Measurements from ENCODE around the gene HSD17B1.
"Not testable (repeated sequence)": the region's sequence is repeated elsewhere in the genome, so short reads cannot be mapped to it uniquely, and the experiment has no call there.

Gene HSD17B1, protein sequence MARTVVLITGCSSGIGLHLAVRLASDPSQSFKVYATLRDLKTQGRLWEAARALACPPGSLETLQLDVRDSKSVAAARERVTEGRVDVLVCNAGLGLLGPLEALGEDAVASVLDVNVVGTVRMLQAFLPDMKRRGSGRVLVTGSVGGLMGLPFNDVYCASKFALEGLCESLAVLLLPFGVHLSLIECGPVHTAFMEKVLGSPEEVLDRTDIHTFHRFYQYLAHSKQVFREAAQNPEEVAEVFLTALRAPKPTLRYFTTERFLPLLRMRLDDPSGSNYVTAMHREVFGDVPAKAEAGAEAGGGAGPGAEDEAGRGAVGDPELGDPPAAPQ

DNA sequence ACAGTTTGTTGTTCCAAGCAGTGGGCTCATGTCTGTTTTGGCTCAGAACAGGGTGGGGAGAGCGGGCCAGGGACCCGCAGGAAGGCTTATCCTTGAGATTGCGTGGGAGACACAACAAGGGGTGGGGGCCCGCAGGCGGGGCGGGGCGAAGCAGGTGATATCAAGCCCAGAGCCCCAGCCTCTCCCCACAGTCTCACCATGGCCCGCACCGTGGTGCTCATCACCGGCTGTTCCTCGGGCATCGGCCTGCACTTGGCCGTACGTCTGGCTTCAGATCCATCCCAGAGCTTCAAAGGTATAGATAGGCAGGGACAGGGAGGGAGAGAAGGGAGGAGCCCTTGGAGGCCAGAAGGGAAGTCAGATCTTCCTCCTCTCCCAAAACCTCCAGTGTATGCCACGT, at the start of gene HSD17B1:
Gene HSD17B1 (plus strand): TSS at position 188 of the 400 bp plus-strand sequence. CDS start 11 bp downstream, at position 199.
- DNase-seq, result not testable (repeated sequence)

DNA sequence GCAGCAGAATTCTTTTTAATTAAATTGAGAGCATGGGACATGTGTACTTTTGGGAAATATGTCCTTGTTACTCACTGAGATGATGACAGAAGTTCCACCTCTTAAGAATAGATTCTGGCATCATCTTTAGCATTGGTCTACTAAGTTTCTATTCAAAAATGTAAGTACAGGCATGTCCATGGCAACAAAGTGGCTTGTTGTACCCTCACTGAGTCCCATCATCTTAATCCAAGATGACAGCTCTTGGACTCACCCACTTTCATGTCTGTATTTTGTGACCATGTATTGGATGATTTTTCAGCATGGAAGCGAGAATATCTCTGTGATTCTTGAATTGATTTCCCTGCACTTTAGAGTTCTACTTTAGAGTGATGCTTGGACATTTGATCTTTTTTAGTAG, 49.8 kb upstream of the HSD17B1 start:
- DNase-seq, result no peak

DNA sequence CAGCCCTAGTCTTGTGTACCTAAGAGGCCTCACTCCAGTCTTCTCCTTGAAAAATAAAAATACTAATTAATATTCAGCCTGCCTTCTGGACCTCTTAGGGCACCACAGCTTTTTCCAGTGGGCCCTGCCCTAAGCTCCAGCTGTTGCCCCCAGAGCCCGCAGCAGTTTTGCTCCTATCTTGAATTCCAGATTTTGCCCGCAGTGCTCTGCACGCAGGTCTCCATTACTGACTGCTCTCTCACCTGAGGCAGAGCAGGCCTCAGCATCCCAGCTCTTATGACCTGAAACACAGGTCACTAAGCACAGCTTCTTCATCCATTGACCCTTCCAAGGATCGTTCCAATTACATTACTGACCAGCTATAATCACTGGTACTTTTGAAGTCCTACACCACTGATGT, 45.1 kb upstream of the HSD17B1 start:
- no peak for DNase-seq

DNA sequence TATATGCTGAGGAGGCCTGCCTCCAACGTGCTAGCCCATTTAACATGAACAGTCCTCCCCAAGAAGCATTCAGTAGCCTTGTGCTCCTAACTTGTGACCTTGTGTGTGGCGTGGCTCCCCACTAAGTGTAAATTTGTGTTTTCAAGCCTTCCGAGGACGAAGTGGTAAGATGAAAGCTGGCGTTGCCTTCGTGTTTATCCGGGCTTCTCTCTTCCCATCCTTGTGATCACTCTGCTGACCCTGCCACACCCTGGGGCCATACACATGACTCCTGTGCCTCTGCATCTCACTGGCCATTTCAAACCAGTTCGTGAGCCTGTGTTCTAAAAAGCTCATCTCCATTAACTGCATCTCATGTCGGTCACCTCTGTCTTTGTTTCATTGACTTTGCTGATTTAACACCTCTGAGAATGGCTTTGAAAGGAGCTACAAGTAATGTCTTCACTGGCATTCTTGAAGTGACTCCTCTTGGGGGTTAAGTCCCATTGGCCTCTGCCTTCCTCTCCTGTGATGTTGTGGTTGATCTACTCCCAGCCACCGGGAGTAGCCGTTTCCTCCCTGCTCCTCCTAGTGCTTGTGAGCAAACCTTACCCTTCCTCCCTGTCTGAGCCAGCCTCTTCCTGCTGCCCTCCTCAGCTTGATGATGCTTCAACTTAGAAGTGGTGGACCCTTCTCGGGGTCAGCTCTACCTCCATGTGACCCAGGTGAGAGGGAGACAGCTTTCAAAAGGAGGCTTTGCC, 44.1 kb upstream of the HSD17B1 start:
- no peak for DNase-seq

DNA sequence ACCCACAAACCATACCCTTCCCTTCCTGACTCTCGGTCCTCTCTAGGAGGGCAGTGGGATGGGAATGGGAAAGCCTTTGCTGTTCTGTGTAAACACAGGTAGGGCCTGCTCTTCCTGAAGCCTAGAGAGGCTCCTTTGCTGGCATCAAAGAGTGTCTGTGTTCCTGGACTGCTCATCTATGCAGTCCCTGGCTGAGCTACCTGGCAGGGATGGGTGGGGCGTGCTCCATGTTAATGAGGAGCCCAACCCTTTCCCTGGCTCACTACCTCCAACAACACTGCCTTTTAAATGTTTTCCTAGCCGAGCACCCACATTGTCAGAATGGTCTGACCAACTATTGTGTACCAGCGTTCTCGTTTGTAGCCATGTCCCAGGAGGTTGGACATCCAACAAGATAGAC, 43.3 kb upstream of the HSD17B1 start:
- no peak for DNase-seq

DNA sequence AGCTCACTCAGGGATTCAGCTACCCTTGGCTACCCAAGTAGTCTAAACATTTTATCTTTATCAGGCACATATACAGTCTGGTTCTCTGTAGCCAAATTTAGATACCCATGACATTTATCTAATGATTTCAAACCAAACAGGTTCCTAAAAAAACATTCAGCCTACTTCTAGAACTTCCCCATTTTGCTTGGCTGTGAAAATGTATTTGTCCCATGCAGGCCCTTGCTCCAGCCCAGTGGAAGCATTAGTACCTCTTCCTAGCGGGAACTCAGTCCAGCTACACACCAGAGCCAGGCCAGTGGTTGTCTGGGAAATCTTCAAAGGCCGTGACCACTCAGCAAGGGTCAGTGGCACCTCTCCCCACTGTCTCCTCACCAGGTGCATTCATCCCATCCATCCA, 42.9 kb upstream of the HSD17B1 start:
- DNase-seq, result no peak

DNA sequence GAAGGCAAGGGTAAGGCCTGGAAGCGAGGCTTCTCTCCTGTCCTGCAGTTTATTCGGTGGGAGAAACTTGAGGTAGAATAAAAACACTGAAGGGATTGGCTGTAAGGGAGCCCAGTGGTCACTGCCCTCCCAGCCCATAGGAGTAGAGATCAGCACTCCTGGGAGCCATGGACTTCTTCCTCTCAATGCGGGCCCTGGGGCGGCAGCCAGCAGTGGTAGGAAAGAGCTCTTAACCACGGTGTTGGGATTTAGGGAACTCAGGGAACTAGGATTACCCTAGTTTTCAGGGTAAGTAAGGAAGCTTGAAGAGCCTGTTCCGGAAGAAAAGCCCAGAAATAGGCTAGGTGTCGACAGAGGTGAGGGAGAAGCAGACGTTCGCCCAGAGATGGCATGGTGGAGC, 40.5 kb upstream of the HSD17B1 start:
- no peak for DNase-seq

DNA sequence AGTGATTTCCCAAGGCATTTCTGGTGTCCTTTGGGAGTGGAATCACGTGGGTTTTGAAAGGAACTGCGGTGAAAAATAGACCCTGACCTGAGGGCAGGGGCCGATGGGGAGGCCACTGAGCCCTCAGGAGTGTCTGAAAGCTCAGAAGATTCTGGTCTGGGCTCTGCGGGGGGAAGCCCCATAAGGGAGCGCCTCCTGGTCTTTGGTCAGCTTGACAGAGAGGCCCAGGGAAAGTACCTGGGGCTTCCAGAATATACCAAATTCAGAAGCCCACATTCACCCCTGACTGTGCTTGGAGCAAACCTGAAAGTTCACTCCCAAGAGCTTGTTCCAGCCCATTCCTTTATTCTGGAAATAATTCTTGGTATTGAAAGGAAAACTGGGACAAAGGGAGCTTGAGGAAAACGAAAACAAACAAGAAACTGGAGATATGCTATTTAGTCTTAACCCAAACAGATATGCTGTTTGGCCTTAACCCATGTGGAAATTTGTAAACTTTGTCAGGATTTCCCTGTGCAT, 39.9 kb upstream of the HSD17B1 start:
- no peak for DNase-seq

DNA sequence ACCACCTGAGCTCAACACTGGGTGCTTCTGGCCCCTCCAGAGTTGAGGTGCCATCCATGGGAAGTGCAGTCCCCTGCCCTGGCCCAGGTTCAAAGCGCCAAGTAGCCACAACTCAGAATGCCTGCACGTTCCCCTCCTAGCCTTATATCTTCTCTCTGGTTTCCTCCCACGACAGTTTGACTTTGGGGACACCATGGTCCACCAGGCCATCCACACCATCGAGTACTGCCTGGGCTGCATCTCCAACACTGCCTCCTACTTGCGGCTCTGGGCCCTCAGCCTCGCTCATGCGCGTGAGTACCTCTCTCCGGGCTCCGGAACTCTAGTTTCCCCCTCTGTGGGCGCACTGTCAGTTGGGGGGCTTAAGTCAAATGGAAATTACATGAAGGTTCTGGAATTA, 39.0 kb upstream of the HSD17B1 start:
- no peak for DNase-seq

DNA sequence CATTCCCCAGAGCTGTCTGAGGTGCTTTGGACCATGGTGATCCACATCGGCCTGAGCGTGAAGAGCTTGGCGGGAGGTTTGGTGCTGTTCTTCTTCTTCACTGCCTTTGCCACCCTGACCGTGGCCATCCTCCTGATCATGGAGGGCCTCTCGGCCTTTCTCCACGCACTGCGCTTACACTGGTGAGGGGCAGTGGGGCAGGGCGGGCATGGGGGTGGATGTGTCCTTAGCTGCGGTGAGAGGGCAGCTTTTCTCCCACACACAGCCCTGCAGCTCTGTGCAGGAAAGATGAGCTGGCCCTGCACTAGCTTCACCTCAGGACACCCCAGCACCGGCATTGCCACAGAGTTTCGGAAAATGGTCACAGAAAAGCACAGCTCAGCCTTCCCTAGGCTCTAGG, 38.4 kb upstream of the HSD17B1 start:
- no peak for DNase-seq

DNA sequence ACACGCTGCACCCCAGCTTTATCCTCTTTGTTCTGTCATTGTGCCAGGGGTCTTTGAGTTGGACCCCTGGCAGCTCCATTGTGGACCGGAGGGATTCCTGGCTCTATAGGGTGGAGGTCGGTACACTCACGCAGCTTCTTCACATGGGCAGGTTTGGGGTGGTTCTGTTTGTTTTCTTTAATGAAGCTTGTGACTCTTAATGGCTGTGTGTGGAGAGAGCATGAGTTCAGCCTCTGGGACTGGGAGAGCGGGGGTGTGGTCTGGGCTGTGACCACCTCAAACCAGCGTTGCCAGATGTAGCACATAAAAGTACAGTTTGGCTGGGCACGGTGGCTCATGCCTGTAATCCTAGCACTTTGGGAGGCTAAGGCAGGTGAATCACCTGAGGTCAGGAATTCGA, 37.9 kb upstream of the HSD17B1 start:
- no peak for DNase-seq

DNA sequence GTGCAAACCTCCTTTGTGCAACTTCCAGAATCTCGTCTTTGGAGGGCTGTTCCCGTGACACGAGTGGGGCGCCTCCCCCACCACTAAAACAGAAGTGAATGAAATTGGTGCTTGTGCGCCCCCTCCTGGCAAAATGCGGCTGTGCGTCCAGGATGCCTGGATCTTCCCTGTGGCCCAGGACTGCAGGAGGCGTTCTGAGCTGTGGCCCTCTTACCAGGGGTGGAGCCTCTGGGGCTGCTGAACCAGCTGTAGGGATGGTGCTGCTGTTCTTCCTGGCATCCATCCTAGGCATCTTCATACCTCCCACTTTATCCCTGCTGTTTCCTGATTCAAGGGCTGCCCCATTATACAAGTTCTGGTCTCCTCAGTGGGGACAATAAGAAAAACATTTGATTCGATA, 35.2 kb upstream of the HSD17B1 start:
- peak; percentile 94 for DNase-seq

DNA sequence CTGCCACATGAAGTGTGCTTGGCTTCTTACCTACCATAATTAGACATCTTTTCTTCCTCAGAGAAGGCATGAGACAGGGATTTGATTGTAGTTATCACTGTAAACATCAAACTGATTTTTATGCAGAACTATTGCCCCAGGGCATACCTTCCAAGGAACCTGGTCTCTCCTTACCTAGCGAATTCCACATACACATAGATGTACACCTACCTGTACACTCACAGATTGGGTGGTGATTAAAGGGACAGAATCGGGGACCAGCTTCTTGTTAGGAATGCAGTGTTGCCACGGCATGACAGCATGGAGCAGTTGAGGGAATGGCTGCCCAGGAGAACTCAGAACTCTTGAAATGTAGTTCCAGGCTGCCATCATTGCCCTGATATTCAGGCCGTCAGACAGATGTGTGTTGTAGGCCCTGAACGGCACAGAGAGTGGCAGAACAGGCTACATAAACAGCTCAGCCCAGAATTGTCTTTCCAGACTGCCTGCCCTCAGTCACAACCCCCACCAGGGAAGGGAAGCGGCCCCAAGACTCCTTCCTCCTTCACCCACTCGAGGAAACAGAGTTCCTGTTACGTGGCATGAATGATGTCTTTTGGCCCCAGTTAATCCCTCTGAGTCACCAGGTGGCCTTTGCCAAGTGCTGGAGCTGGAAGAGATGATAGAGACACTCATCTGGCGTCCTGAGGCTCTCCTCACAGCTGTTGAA, 34.5 kb upstream of the HSD17B1 start:
- DNase-seq, result no peak

DNA sequence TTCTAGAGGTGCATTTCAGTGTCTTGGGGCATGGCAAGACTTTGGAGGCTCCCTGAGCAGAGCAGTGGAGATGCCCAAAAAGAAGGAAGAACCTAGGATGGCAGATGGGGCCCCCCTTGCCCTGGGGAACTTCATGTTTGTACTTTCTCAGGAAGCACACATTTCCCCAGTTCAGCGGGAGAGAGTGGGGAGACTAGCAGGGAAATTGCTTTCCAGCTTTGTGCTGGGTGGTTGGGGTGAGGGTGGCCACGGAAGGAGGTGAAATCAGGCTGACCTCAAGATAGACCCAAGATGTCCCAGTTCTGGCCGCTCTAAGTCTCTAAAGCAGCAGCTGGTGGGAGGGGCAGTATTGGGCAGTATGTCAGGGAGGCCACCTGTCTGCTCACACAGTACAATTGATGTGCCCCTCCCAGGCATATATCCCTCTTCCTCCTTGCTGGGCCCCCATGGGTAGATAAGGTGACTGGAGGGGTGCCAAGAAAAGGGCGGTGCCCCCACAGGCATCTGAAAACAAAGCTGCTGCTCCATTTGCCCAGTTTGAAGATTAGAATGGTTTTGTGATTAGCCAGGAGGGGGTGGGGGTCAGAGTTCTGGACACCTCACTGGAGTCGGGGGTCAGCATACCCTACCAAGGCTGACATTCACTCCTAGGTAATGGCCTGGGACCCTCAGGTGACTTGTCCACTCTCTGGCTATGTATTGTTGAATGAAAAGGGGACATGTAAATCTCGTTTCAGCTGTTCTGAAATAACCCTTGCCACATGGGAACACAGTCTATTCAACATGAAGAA, 33.8 kb upstream of the HSD17B1 start:
- DNase-seq, result no peak

DNA sequence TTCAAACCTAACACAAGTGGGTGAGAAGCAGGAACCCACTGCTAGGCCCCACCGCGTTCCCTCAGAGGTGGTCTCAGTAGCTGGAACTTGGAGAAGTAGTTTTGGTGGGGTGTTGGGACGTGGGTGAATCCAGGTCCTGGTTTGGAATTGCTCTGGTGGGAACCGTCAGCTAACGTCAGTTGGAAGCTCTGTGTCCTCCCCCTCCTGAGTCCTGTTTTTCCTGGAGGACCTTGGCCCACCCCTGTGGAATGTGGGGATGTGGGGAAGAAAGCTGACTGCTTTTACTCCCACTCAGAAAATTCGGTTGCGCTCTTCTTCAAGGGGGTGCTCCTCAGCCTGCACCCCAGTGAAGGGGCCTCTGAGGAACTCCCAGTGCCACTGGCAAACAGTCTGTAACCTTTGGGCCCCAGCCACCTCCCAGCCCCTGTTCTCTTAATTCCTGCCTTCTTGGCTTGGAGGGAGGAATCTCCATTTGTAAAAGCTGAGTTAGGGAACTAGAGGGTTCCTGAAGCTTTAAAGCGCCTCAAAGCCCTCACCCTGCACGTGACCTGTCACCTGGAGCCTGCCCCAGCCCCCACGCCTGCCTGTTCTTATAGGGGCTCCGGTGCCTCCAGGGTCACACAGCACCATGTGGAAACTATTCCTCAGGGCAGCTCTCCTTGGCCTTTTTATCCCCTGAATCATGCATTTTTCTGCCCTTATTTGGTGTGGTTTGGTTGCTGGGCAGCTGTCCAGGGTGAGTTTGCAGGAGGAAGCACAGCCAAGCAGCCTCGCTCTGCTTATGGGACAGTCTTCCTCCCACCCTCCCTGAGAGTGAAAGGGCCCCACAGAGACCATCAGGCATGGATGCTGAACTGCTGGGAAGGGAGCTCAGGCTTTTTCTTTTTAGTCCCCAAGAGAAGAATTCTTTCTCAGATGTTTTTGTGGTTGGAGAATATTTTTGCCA, 32.9 kb upstream of the HSD17B1 start:
- DNase-seq, result no peak

DNA sequence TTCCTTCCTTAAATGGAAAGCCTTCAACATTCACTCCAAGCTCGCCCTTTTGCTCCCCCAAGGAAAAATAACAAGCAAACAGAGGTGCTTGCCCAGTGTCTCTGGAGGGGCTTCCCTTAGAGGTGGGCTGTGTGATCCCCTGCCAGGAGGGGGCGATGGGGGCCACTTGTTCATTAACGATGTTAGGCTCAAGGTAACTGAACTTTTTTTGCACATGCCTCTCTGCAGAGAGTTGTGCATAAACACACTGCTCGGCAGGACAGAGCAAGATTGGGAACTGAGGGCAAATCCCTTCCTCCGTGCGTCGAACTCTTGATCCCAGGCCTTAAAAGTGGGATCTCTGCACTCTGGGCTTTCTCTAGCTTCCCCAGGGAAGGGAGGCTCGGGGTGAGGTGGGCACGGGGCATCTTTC, 32.2 kb upstream of the HSD17B1 start:
- no peak for DNase-seq

DNA sequence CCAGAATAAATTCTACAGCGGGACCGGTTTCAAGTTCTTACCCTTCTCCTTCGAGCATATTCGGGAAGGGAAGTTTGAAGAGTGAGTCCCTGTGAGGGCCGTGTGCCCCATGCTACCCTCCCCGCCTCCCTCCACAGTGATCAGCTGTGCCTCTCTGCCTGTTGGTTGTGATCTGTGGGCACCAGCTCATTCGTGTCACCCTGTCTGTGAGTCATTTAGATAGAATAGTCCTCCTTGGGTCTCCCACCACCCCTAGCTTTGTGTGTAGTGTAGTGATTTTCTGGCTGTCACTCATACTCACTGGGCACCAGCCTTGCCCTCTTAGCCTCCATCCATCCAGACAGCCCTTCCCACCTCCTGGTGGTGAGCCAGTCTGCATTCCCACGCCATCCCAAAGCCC, 31.7 kb upstream of the HSD17B1 start:
- DNase-seq, result no peak

DNA sequence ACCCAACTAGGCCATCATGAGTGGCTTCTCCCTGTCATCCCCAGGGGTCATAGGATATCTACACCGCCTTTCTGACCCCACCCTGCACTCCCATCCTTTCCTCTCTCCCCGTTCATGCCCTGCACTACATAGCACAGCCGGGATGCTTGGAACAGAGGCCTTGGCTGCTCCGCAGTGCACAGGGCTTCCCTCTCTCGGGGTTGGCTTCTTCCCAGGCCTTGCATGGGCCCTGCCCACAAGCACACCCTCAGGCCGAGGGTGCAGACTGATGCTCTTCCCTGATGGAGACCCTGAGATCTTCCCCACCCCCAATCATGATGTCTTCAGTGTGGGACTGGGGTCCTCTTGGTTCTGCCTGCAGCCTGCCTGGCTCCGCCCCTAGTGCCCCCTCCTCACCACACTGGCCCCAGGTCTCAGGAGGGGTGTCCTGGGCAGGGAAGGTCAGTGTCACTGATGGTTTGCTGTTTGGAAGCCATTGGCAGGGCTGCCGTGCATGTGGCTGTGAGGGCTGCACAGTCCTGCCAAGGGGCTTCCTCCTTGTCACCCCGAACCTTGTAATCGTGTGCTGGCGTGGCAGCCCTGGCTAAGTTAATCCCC, 31.0 kb upstream of the HSD17B1 start:
- DNase-seq, result no peak

DNA sequence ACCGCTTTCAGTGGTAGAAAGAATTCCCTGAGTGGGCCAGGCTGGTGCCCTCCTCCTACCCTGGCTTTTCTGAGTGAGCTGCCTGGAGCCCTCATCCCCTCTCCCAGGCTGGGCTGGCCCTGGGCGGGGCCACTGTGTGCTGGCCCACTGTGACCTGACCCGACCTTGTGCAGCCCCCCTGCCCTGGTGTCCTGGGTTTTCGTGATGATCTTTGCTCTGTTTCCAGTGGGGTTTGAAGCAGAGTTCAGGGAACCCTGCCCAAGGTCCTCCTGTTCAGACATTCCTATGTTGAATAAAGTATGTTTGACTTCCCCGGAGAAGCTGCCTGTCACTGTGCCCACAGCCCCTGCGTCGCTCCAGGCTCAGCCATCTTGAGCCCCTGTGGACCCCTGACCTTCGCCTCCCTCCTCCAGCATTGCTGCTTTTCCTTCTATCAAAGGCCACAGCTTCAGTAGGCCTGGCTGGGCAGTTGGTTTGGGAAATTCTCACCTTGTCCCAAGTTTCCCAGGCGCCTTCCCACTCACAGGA, 30.4 kb upstream of the HSD17B1 start:
- DNase-seq, result no peak

DNA sequence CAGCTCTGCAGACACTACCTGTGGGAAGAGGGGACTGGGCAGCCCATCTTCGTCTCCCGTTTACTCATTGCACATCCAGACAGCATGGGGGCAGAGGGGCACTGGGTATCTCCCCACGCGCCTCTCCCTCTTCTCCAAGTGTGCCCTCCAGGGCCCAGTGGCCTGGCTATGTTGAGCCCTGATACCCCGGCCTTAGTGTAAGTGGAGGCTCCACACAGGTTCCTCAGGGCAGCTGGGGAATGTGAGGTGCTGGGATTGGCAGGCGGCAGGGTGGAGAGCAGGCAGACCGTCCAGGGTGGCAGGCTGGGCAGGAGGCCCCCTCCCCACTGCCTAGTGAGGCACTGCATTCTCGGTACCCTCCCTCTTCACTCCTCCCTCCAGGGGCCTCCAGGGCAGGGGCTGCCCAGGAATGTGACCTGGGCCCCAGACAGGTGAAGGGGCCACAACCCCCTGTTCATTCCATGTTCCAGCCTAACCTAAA, 29.9 kb upstream of the HSD17B1 start:
- DNase-seq, result no peak

DNA sequence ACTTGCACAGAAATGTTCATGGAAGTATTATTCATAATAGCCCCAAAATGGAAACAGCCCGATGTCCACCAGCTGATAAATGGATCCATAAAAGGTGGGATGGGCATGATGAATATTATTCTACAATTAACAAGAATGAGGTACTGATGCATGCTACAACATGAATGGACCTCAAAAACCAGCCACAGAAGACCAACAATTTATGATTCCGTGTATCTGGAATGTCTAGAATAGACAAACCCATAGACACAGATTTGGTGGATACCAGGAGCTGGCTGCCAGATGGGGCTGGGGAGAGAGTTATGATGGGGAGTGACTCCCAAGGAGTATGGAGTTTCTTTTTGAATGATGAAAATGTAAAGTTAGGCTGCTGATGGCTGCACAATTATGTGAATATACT, 27.5 kb upstream of the HSD17B1 start:
- DNase-seq, result no peak
